Muscle of leg (tissue), 11 donors: ENCODE data around the gene PHKA1. TPM values are rescaled to one million over a fixed set of nuclear protein-coding genes. Genes with fewer than 3 reads are reported as not detected.
A peak's percentile ranks its signal among the peaks of the same experiment; 100 is the strongest.
"Not testable (repeated sequence)": the region's sequence is repeated elsewhere in the genome, so short reads cannot be mapped to it uniquely, and the experiment has no call there.

Experiments
- DNase-seq: peaks from one replicate; pipeline ENCODE4 v3.0.0; 2013
- H3K27ac ChIP-seq: one replicate; pipeline ENCODE4 v1.5.1; 2013; ENCODE audit warnings: mild to moderate bottlenecking, low read length, control low read depth
- H3K27me3 ChIP-seq: one replicate; pipeline ENCODE4 v1.6.1; 2013; ENCODE audit warnings: low read length; ENCODE audit not compliant: control insufficient read depth, insufficient read depth
- H3K36me3 ChIP-seq: one replicate; pipeline ENCODE4 v1.6.1; 2013; ENCODE audit warnings: low read length; ENCODE audit not compliant: control insufficient read depth, insufficient read depth
- H3K4me1 ChIP-seq: one replicate; pipeline ENCODE4 v1.6.1; 2013; ENCODE audit warnings: low read length; ENCODE audit not compliant: control insufficient read depth, insufficient read depth
- H3K4me3 ChIP-seq: one replicate; pipeline ENCODE4 v1.5.1; 2013; ENCODE audit warnings: low read length, control low read depth
- H3K9me3 ChIP-seq: replicated peaks from 2 replicates; pipeline ENCODE4 v1.6.1; 2013; ENCODE audit warnings: low read depth, low read length; ENCODE audit not compliant: control insufficient read depth
- WGBS: methylation state at CpG from one replicate; pipeline ENCODE4 v1.1.5; 2013; ENCODE audit warnings: missing lambda C conversion rate; ENCODE audit not compliant: insufficient coverage; 5-methylcytosine and 5-hydroxymethylcytosine counted together
- polyA plus RNA-seq, 8 donors: library from polyadenylated mRNA; unstranded; fragments of 120-200 nt; gene quantifications; one replicate each; pipeline versions ENCODE4 v1.2.1 to v1.2.3, GENCODE V29; 2013; ENCODE audit warnings: inconsistent platforms in 1 of 8, low replicate concordance in 1 of 8; ENCODE audit not compliant: insufficient read length in 8 of 8, insufficient read depth in 1 of 8
- total RNA-seq: library from RNA; stranded (reverse); fragments of 120-200 nt; gene quantifications from one replicate; pipeline ENCODE4 v1.2.4, GENCODE V29; 2013

The PHKA1 gene
- total and polyA plus RNA-seq, 9 donors = 2.0 to 3.8 (median 2.9) TPM

GRCh38 chrX:72676465-72676864 lies 37.6 kb downstream of the PHKA1 start:
- no peak overlapping the region for H3K27ac ChIP-seq
- no peaks in the 10 kb centered on the region for H3K27me3 ChIP-seq
- WGBS = no CpG with 5 or more reads among the region's 2 CpGs
- no peak overlapping the region for H3K4me3 ChIP-seq
- H3K36me3 ChIP-seq = no peaks in the 10 kb centered on the region
- DNase-seq = no peak
- no peaks in the 10 kb centered on the region for H3K4me1 ChIP-seq
- H3K9me3 ChIP-seq = no peaks in the 10 kb centered on the region

GRCh38 chrX:72673951-72674350 lies 40.2 kb downstream of the PHKA1 start:
- H3K4me3 ChIP-seq, H3K27me3 ChIP-seq, DNase-seq, H3K4me1 ChIP-seq, H3K9me3 ChIP-seq, H3K27ac ChIP-seq, H3K36me3 ChIP-seq: not testable (repeated sequence)
- WGBS = no CpG with 5 or more reads among the region's 1 CpG

DNA sequence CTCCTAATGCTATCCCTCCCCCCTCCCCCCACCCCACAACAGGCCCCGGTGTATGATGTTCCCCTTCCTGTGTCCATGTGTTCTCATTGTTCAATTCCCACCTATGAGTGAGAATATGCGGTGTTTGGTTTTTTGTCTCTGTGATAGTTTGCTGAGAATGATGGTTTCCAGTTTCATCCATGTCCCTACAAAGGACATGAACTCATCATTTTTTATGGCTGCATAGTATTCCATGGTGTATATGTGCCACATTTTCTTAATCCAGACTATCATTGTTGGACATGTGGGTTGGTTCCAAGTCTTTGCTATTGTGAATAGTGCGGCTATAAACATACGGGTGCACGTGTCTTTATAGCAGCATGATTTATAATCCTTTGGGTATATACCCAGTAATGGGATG lies 44.6 kb downstream of the PHKA1 start:
- WGBS = no CpG with 5 or more reads among the region's 5 CpGs

DNA sequence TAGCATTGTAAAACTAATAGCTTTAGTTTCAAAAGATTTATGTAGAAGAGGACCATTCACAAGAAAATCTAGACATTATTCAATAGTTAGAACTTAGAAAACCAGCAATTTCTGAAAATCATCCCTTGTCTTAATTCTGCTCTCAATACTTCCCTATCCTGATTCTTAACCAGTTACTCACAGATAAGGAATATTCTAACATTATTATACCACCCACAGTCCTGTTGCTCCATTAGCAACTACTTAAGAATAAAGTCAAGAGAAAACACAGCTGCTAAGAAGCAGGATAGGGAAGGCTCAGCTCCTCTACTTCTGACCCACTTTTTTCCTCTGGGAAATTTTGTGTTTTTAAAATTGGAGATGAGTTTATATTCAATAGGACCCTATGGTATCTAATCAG lies 47.7 kb downstream of the PHKA1 start:
- Histone ChIP-seq H3K36me3 (no peaks in the 10 kb centered on the region), H3K4me3 (no peak overlapping the region), H3K27me3 (peaks cover 8% of the 10 kb centered on the region), H3K27ac (no peak overlapping the region), H3K9me3 (no peaks in the 10 kb centered on the region), H3K4me1 (no peaks in the 10 kb centered on the region)
- no peak for DNase-seq

More for the DNA sequence above, 44.6 kb downstream of the PHKA1 start:
- H3K27me3 ChIP-seq, H3K27ac ChIP-seq, H3K4me3 ChIP-seq, H3K9me3 ChIP-seq, DNase-seq, H3K4me1 ChIP-seq, H3K36me3 ChIP-seq: not testable (repeated sequence)

- Histone ChIP-seq H3K27ac (no peak overlapping the region), H3K36me3 (no peaks in the 10 kb centered on the region), H3K4me1 (no peaks in the 10 kb centered on the region), H3K9me3 (no peaks in the 10 kb centered on the region), H3K4me3 (no peak overlapping the region), H3K27me3 (peaks cover 8% of the 10 kb centered on the region)
- no peak for DNase-seq
Observed at GRCh38 chrX:72663737-72664136, 50.4 kb downstream of the PHKA1 start.

- no peaks in the 10 kb centered on the region for H3K9me3 ChIP-seq
- no peak overlapping the region for H3K27ac ChIP-seq
- no peaks in the 10 kb centered on the region for H3K4me1 ChIP-seq
- peaks cover 9% of the 10 kb centered on the region for H3K27me3 ChIP-seq
- DNase-seq = no peak
- WGBS = 72% methylated on average over 5 of the region's 5 CpGs
- H3K36me3 ChIP-seq = no peaks in the 10 kb centered on the region
- H3K4me3 ChIP-seq = no peak overlapping the region
Observed at GRCh38 chrX:72662020-72662747, 51.9 kb downstream of the PHKA1 start.

DNA sequence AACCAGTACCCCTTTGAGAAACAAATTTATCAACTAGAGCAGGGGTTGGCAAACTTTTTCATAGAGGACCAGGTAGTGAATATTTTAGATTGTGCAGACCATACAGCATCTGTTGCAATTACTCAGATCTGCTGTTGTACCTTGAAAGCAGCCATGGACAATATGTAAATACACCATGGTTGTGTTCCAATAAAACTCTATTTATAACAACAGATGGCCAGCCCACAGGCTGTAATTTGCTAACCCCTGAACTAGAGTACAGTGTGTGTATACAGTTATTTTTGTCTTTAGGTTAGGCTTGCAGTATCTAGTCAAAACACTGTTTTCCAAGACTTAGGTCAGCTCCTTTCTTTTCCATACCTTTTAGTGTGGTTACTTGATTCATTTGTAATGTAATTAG lies 54.4 kb downstream of the PHKA1 start:
- no peak for DNase-seq
- Histone ChIP-seq H3K4me1 (no peaks in the 10 kb centered on the region), H3K36me3 (no peaks in the 10 kb centered on the region), H3K4me3 (no peak overlapping the region), H3K27me3 (peaks cover 9% of the 10 kb centered on the region), H3K9me3 (no peaks in the 10 kb centered on the region), H3K27ac (no peak overlapping the region)

- DNase-seq = no peak
- Histone ChIP-seq H3K27ac (no peak overlapping the region), H3K36me3 (no peaks in the 10 kb centered on the region), H3K9me3 (no peaks in the 10 kb centered on the region), H3K4me1 (no peaks in the 10 kb centered on the region), H3K4me3 (no peak overlapping the region), H3K27me3 (no peaks in the 10 kb centered on the region)
- WGBS = 100% methylated on average over 1 of the region's 1 CpG
Observed at GRCh38 chrX:72652082-72652481, 62.0 kb downstream of the PHKA1 start.

GRCh38 chrX:72644946-72645345 lies 69.2 kb downstream of the PHKA1 start:
- Histone ChIP-seq H3K9me3 (no peaks in the 10 kb centered on the region), H3K27me3 (peaks cover 3% of the 10 kb centered on the region), H3K4me1 (no peaks in the 10 kb centered on the region), H3K27ac (no peak overlapping the region), H3K4me3 (no peak overlapping the region), H3K36me3 (no peaks in the 10 kb centered on the region)
- WGBS = no CpG with 5 or more reads among the region's 2 CpGs
- peak; percentile 23 for DNase-seq

GRCh38 chrX:72641611-72642010 lies 72.5 kb downstream of the PHKA1 start:
- no CpG with 5 or more reads among the region's 4 CpGs for WGBS
- H3K4me1 ChIP-seq = no peaks in the 10 kb centered on the region

DNA sequence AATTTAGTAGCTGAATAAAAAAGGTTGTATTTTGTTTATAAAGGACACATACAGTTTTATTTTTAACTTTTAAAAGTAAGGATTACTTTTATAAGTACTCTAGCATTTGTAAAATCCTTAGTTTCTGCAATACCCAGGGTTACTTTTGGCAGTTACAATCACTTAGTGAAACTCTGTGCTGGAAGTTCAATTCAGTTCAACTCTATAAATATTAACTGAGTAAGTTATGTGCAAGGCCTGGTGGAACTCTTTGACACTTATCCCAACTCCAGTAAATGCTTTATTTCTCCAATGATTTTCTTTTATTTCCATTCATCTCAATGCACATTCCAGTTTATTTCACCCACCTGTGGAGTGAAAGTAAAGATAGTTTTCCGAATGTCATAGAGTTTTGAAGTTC lies 78.2 kb downstream of the PHKA1 start:
- Histone ChIP-seq H3K4me1 (no peaks in the 10 kb centered on the region), H3K36me3 (no peaks in the 10 kb centered on the region), H3K4me3 (no peak overlapping the region), H3K27ac (no peak overlapping the region), H3K9me3 (no peaks in the 10 kb centered on the region), H3K27me3 (peaks cover 7% of the 10 kb centered on the region)
- no peak for DNase-seq
- WGBS = no CpG with 5 or more reads among the region's 1 CpG

More at GRCh38 chrX:72641611-72642010, 72.5 kb downstream of the PHKA1 start:
- H3K27ac ChIP-seq = no peak overlapping the region
- no peaks in the 10 kb centered on the region for H3K9me3 ChIP-seq
- H3K4me3 ChIP-seq = no peak overlapping the region
- no peaks in the 10 kb centered on the region for H3K36me3 ChIP-seq
- no peak for DNase-seq
- peaks cover 3% of the 10 kb centered on the region for H3K27me3 ChIP-seq
